ENCODE measurements around the gene HSPG2. TPM values are rescaled to one million over a fixed set of nuclear protein-coding genes. Genes with fewer than 3 reads are reported as not detected.

The HSPG2 gene
- total and polyA plus RNA-seq, 9 of the 15 experiments (the other 6 are each of a cell fraction or from before 2014, with no cell fraction given), result 0.14 to 160 (median 15.7) TPM

- TF ChIP-seq BRF2 (IDR thresholded peaks at IDR 0.05; ENCODE audit: borderline replicate concordance, insufficient read depth, insufficient read length), result no peak
- TF ChIP-seq ARID1B (IDR thresholded peaks at IDR 0.05), result 0 out of 2 replicates have a peak, but pooled peaks have one; percentile 5
- TF ChIP-seq HBP1 (CRISPR knock-in tag; IDR thresholded peaks at IDR 0.05), result no peak
- no peak for TF ChIP-seq GABPA (tag; conservative IDR thresholded peaks at IDR 0.05; ENCODE audit: low read depth)
- no peak for TF ChIP-seq ARHGAP35 (IDR thresholded peaks at IDR 0.05; ENCODE audit: partially characterized antibody)
- TF ChIP-seq ZNF592 (IDR thresholded peaks at IDR 0.05), result peak; percentile 59
- no peak for TF ChIP-seq COPS2 (conservative IDR thresholded peaks at IDR 0.05)
- TF ChIP-seq ZFPM2 (CRISPR knock-in tag; IDR thresholded peaks at IDR 0.05), result no peak
- no peak for TF ChIP-seq PREB (CRISPR knock-in tag; IDR thresholded peaks at IDR 0.05)
- no peak for TF ChIP-seq CREM (IDR thresholded peaks at IDR 0.05; ENCODE audit: low read depth)
- TF ChIP-seq SMARCE1 (IDR thresholded peaks at IDR 0.05), result no peak
- no peak for TF ChIP-seq HDAC1 (IDR thresholded peaks at IDR 0.05)
- TF ChIP-seq ZNF609 (CRISPR knock-in tag; IDR thresholded peaks at IDR 0.05; ENCODE audit: borderline replicate concordance), result no peak
- no peak for TF ChIP-seq MTA1 (IDR thresholded peaks at IDR 0.05; ENCODE audit: borderline replicate concordance)
Measured at GRCh38 chr1:21903638-21904453, 33.3 kb downstream of the HSPG2 start (continued).
